IPS-20b (cell line): ENCODE measurements around the gene FILIP1L.

Source experiments
- H3K27ac ChIP-seq: one replicate; pipeline ENCODE4 v1.5.1; 2013; ENCODE audit warnings: low read length
- H3K27me3 ChIP-seq: 2 replicates; pipeline ENCODE4 v1.6.1; 2013; ENCODE audit warnings: mild to moderate bottlenecking, low read length, inconsistent platforms; ENCODE audit not compliant: insufficient read depth
- H3K36me3 ChIP-seq: 2 replicates; pipeline ENCODE4 v1.6.1; 2013; ENCODE audit warnings: low read depth, mild to moderate bottlenecking, inconsistent platforms, low read length, moderate library complexity; ENCODE audit not compliant: insufficient read depth
- H3K4me1 ChIP-seq: 2 replicates; pipeline ENCODE4 v1.6.1; 2013; ENCODE audit warnings: mild to moderate bottlenecking, control low read depth, inconsistent platforms, low read length, moderate library complexity; ENCODE audit not compliant: insufficient read depth
- H3K4me3 ChIP-seq: 2 replicates; pipeline ENCODE4 v1.5.1; 2013; ENCODE audit warnings: mild to moderate bottlenecking, low read length, inconsistent platforms
- H3K9ac ChIP-seq: 2 replicates; pipeline ENCODE4 v1.6.1; 2013; ENCODE audit warnings: low read depth, mild to moderate bottlenecking, inconsistent platforms, low read length, moderate library complexity
- H3K9me3 ChIP-seq: 2 replicates; pipeline ENCODE4 v1.6.1; 2013; ENCODE audit warnings: mild to moderate bottlenecking, low read depth, low read length, inconsistent platforms; ENCODE audit not compliant: insufficient read depth

Gene FILIP1L

GRCh38 chr3:99900248-99900647 lies 214.1 kb downstream of the FILIP1L start:
- Histone ChIP-seq H3K27ac (no peak overlapping the region), H3K9me3 (no peaks in the 10 kb centered on the region), H3K4me1 (peaks cover 18% of the 10 kb centered on the region), H3K4me3 (no peak overlapping the region), H3K9ac (no peak overlapping the region), H3K36me3 (no peaks in the 10 kb centered on the region), H3K27me3 (no peaks in the 10 kb centered on the region)

DNA sequence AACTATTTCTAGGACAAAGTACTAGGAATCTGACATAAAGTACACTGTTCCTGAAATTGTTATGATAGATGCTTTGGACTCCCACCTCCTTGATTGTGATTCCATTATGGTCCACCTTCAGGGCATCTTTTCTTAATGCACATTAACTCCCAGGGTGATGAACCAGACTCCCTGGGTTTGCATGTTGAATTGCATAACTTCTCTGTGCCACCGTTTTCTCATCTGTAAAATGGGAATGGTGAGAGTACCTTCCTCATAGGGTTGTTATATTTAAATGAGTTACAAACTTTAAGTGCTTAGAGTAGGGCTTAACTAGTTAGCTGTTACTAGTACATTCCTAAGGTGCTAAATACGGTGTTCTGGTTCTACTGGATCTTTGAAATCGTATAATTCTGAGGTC lies 214.7 kb downstream of the FILIP1L start:
- H3K36me3 ChIP-seq = no peaks in the 10 kb centered on the region
- no peaks in the 10 kb centered on the region for H3K27me3 ChIP-seq
- H3K27ac ChIP-seq = no peak overlapping the region
- H3K4me1 ChIP-seq = peaks cover 21% of the 10 kb centered on the region
- H3K9me3 ChIP-seq = no peaks in the 10 kb centered on the region
- no peak overlapping the region for H3K9ac ChIP-seq
- no peak overlapping the region for H3K4me3 ChIP-seq

GRCh38 chr3:99896482-99896881 lies 217.8 kb downstream of the FILIP1L start:
- H3K27ac ChIP-seq = no peak overlapping the region
- H3K9ac ChIP-seq = no peak overlapping the region

GRCh38 chr3:99895703-99896441 lies 218.4 kb downstream of the FILIP1L start:
- Histone ChIP-seq H3K4me1 (peaks cover 20% of the 10 kb centered on the region), H3K27ac (no peak overlapping the region), H3K27me3 (no peaks in the 10 kb centered on the region), H3K4me3 (peak overlapping the region; percentile 30; the same call in 1 of the 2 replicates), H3K9me3 (no peaks in the 10 kb centered on the region), H3K36me3 (no peaks in the 10 kb centered on the region), H3K9ac (no peak overlapping the region)

More at GRCh38 chr3:99896482-99896881, 217.8 kb downstream of the FILIP1L start:
- H3K36me3 ChIP-seq = no peaks in the 10 kb centered on the region
- peaks cover 20% of the 10 kb centered on the region for H3K4me1 ChIP-seq
- no peaks in the 10 kb centered on the region for H3K9me3 ChIP-seq
- no peaks in the 10 kb centered on the region for H3K27me3 ChIP-seq
- peak overlapping the region; percentile 30; the same call in 1 of the 2 replicates for H3K4me3 ChIP-seq

- H3K36me3 ChIP-seq = no peaks in the 10 kb centered on the region
- H3K4me3 ChIP-seq = no peak overlapping the region
- no peak overlapping the region for H3K27ac ChIP-seq
- H3K27me3 ChIP-seq = no peaks in the 10 kb centered on the region
- H3K9ac ChIP-seq = no peak overlapping the region
- no peaks in the 10 kb centered on the region for H3K9me3 ChIP-seq
- peaks cover 26% of the 10 kb centered on the region for H3K4me1 ChIP-seq
Measured at GRCh38 chr3:99895131-99895696, 219.1 kb downstream of the FILIP1L start.

DNA sequence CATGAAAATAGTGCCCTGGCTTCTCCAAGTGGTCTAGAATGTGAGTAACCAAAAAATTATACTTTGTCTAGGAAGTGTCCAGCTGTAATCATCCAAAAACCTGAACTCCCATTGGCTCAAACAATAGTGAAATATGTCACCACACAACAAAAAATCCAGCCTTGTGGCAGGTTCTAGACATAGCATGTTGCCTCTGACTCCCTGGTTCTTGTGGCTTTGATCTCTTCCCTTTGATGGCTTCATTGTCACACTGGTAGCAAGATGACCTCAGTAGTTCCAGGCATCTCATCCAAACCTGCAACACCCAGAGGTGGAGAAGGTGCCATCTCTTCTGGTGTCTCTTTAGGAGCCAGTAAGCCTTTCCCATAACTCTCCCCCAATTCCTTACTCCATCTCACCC lies 222.0 kb downstream of the FILIP1L start:
- no peaks in the 10 kb centered on the region for H3K9me3 ChIP-seq
- peaks cover 26% of the 10 kb centered on the region for H3K4me1 ChIP-seq
- H3K9ac ChIP-seq = no peak overlapping the region
- no peak overlapping the region for H3K27ac ChIP-seq
- H3K36me3 ChIP-seq = no peaks in the 10 kb centered on the region
- H3K27me3 ChIP-seq = no peaks in the 10 kb centered on the region
- no peak overlapping the region for H3K4me3 ChIP-seq

- Histone ChIP-seq H3K36me3 (no peaks in the 10 kb centered on the region), H3K4me3 (no peak overlapping the region), H3K9ac (no peak overlapping the region), H3K4me1 (peaks cover 26% of the 10 kb centered on the region), H3K27me3 (no peaks in the 10 kb centered on the region), H3K9me3 (no peaks in the 10 kb centered on the region), H3K27ac (no peak overlapping the region)
Measured at GRCh38 chr3:99891610-99892285, 222.6 kb downstream of the FILIP1L start.

DNA sequence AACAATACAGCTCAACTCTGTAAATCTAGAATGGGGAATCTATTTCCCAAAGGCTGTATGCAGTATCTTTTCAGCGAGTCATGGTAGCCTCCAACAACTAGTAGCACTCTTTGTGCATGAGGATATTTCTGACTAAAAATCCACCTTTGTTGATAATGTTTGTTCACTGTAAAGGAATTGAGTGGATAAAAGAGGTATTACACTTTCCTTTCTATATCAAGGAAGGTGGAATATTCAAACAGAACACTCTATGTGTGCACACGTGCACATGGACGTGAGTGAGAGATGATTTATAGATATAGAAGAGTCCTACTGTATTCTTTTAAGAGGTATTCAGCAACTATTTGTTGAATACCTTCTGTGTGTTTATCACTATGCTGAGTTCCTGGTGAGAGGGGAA lies 228.4 kb downstream of the FILIP1L start:
- no peaks in the 10 kb centered on the region for H3K9me3 ChIP-seq
- H3K27me3 ChIP-seq = no peaks in the 10 kb centered on the region
- H3K27ac ChIP-seq = no peak overlapping the region
- no peaks in the 10 kb centered on the region for H3K36me3 ChIP-seq
- no peak overlapping the region for H3K9ac ChIP-seq
- no peak overlapping the region for H3K4me3 ChIP-seq
- H3K4me1 ChIP-seq = peaks cover 14% of the 10 kb centered on the region

DNA sequence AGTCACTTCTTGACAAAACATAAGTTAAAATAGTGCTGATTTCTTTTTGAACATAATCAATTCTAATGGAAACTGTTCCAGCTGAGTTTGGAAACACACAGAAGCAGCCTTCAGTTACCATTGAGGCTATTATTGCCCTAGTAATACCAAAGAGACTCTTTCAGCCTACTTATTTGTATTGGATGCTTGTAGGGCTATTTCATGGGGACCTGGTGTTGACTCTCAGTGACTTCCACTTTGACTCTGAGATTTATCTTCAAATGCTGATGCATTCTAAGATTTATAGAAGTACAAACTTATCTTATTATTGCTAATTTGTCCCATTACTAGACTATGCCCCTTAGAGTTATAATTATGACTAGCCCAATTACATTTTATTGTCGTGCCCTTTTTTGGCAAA lies 229.2 kb downstream of the FILIP1L start:
- Histone ChIP-seq H3K36me3 (no peaks in the 10 kb centered on the region), H3K9ac (no peak overlapping the region), H3K27me3 (peaks cover 2% of the 10 kb centered on the region), H3K4me1 (peaks cover 8% of the 10 kb centered on the region; the same call in 1 of the 2 replicates), H3K27ac (no peak overlapping the region), H3K9me3 (no peaks in the 10 kb centered on the region), H3K4me3 (no peak overlapping the region)

- Histone ChIP-seq H3K4me1 (peaks cover 8% of the 10 kb centered on the region; the same call in 1 of the 2 replicates), H3K36me3 (no peaks in the 10 kb centered on the region), H3K9me3 (no peaks in the 10 kb centered on the region), H3K4me3 (no peak overlapping the region), H3K27me3 (peaks cover 8% of the 10 kb centered on the region), H3K27ac (no peak overlapping the region), H3K9ac (no peak overlapping the region)
Measured at GRCh38 chr3:99884484-99884883, 229.8 kb downstream of the FILIP1L start.

DNA sequence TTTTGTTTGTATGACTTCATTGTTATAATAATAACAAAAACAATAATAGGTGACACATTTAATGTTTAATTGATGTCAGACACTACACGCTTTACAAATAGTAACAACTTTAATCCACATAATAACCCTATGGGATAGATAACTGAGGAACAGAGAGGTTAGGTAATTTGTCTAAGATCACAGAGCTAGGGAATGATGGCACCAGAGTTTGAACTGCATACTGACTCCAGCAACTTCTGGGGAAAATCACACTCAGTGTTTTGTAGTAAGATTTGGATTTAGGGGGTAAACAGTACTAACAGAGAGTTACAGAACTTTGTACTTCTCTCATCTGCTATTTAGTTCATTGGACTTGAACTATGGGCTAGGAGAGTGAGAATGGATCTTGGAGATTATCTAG lies 230.6 kb downstream of the FILIP1L start:
- Histone ChIP-seq H3K27ac (no peak overlapping the region), H3K36me3 (no peaks in the 10 kb centered on the region), H3K9ac (no peak overlapping the region)

DNA sequence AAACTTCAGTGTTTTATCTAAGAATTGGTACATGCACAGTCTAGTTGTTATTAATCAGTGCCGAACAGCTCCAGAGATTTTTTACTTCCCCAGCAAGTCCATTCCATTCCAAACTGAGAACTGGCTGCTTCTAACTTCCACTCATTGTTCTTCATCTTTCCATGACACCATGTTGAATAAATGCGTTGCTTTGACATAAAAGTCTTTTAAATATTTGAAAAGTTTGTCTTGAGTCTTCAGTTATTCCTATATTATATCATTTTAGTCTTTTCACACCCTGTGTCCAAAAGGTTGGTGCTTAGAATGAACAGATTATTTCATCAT lies 231.2 kb downstream of the FILIP1L start:
- H3K4me1 ChIP-seq = peaks cover 8% of the 10 kb centered on the region; the same call in 1 of the 2 replicates
- no peaks in the 10 kb centered on the region for H3K36me3 ChIP-seq
- no peaks in the 10 kb centered on the region for H3K9me3 ChIP-seq
- no peak overlapping the region for H3K4me3 ChIP-seq
- no peak overlapping the region for H3K9ac ChIP-seq
- no peak overlapping the region for H3K27ac ChIP-seq
- peaks cover 22% of the 10 kb centered on the region for H3K27me3 ChIP-seq

More for the DNA sequence above, 230.6 kb downstream of the FILIP1L start:
- Histone ChIP-seq H3K27me3 (peaks cover 16% of the 10 kb centered on the region), H3K4me3 (no peak overlapping the region), H3K4me1 (peaks cover 8% of the 10 kb centered on the region; the same call in 1 of the 2 replicates), H3K9me3 (no peaks in the 10 kb centered on the region)
